GM21423 (cell line): ENCODE data around the gene TNNC1.

ENCODE experiments used
- ATAC-seq: cut with Tn5 transposase; IDR thresholded peaks from one replicate; pipeline ENCODE4 v1.9.1; 2021; ENCODE audit warnings: mild to moderate bottlenecking, moderate library complexity; ENCODE audit not compliant: unreplicated experiment

TNNC1 gene

DNA sequence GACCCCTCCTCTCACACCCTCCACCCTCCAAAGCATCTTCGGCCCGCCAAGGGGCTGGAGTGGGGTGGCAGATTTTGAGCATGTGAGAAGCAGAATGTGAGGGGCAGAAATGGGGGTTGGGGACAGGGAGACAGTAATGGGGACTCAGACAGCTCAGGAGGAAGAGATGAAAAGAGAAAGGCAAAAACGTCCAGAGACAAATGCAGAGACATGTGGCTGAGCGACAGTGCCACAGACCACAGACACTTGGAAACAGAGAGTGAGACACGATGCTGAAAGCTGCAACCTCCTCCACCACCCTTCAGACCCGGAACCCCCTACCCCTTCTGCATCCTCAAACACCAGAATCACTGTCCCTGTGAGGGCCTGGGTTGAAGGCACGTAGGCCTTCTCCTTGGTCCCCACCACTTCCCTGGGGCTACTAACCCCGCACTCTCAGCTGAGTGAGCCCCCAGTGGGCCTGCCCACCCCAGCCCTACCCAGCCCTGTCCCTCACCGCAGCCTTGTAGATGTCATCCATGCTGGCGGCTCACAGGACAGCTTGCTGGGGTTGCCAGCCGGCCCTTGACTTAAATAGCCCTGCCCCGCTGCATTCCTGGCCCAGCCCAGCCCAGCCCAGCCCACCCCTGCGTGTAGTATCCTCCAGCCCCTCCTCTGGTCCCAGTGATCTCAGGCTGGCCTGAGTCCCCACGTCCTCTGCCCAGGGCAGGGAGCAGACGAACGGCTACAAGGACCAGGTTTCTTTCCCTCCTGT is at the start of gene TNNC1:
Gene TNNC1, minus strand, starts transcription at position 546 of the 754 bp plus-strand sequence. Its CDS starts 26 bp downstream, at position 520.
- no peak for ATAC-seq

DNA sequence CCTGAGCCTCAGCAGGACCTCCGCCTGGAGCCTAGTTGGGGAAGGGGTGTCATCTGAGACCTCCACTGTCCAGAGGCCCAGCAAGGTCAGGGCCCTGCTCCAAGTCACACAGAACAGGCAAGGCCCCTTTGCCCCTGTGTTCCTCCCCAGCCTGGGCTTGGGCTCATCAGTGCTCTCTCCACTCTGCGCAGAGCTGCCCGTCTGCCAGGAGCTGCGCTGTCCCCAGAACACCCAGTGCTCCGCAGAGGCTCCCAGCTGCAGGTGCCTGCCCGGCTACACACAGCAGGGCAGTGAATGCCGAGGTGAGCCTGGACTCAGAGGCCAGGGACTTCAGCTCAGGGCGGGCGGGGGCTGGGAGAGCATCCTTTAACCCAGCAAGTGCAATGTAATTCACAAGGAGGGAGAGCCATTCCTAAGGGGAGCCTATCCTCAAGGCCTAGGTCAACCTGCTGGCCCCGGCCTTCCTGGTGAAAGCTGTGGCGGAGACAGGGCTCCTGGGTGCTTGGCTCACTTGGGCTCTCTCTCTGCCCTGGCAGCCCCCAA is 49.0 kb upstream of the TNNC1 start:
- no peak for ATAC-seq

DNA sequence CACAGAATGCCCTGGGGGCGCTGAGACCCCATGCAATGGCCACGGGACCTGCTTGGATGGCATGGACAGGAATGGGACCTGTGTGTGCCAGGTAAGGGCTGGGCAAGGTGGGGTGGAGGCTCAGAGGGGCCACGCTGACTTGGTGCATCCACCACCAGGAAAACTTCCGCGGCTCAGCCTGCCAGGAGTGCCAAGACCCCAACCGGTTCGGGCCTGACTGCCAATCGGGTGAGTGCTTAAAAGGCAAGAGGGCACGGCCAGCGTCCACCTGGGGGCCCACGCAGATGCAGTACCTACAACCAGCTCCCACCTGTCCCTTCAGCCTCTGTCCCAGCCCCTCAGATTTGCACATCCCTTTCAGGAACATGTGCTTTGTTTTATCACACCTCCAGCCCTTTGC is 48.2 kb upstream of the TNNC1 start:
- ATAC-seq, result no peak

DNA sequence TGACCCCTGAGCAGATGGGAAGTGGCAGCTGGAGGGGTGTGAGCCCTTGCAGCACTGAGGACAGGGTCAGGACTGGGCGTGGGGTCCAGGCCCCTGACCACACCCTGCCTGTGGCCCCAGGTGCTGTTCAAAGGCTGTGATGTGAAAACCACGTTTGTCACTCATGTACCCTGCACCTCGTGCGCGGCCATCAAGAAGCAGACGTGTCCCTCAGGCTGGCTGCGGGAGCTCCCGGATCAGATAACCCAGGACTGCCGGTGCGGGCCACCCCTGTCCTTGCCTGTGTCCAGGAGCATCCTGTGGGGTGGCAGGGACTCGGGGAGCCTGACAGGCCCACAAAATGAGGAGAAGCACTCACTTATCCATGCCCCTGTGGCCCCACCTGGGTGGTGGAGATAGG is 47.2 kb upstream of the TNNC1 start:
- no peak for ATAC-seq

DNA sequence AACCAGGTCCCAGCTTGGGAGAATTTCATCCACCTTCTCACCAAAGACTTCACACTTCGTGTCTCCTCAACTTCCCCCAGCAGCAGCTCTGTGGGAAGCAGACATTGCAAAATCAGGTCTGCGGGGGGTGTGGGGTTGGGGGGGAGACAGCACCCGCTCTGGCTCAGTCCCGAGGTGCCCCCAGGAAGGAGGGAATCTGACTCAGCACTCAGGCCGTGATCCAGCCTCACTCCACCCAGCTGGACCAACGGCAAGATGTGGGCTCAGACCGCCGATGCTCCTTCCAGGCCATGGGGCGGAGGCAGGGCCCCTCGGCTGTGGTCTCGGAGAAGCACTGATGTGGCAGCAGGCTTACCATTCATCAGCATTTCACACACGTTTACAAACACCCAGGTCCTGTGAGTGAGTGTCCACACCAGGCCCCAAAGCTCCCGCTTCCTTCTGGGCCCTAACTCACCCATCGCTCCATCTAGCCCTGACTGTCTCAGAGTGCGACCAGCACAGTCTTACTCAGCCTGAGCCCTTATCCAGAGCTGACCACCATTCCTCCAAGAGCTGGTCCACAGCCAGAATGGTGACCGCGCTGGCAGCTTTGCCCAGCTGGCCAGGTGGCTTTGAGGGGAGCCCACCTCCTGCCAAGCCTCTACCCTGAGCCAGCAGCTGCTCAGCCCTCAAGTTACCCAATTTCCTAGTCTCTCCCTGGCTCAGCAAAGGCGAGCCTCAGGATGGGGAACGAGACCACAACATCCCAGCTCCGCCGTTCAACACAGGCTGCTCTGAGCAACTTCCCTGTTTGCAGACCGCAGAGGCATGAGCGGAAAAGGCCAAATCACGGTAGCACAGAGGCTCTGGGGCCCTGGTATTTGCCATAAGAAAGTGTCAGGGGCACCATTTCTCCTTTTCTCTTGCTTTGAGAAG is 44.6 kb upstream of the TNNC1 start:
- ATAC-seq, result no peak

DNA sequence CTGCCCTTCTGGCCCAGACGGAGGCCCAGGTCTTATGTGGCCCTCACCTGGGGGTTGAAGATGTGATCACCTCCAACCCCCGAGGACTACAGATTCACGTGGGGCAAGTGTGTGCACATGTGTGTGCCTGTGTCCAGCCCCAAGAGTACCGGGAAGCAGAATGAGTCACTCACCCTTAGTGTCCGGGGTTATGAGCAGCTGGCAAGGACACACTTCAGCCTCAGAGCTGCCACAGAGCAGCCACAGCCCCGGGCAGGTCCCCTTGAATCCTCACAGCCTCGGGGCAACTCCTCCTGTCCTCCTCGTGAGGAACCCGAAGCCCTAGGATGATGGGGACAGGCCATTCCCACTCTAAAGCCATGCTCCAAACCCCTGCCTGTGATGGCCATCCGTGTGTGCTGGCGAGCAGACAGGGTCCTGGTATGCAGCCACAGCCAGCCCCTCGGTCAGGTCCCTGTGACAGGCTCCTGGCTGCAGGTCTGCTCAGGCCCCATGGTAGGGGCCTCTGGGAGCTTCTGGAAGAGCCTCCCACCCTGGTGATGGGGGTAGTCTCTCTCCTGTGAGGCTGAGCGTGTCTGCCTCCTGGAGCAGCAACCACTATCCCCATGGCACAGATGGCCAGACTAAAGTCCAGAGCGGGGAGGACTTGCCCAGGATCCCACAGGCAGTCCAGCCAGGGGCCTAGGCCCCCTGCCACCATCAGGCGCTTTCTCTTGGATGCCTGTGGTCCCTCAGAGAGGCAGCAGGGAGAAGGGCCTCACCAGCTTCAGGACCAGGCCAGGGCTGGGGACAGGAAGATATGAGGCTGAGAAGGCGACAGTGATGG is 42.1 kb upstream of the TNNC1 start:
- no peak for ATAC-seq

DNA sequence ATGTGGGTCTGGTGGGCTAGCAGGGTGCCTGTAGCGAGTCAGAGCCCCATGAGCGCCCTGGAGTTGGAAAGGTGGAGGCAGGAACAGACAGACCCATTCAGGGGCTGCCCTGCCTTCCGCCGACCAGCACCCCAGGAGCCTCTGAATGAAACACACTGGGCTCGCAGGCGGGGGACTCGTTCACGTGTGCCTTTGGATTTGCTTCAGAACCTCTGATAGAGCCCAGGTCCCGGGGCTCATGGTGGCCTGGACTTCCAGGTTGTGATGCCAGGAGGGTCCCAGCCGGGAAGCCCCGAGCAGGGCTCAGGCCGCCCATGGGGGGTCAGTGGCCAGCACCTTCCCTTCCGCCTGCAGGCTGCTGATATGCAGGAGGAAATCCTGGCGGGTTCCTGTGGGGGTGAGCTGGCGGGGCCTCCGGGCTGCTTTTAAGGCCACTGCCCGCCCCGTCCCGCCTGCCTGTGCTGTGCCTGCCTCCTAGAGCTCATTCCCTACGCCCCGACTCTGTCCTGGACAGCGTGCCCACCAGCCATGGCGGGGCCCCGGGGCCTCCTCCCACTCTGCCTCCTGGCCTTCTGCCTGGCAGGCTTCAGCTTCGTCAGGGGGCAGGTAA is 41.1 kb upstream of the TNNC1 start, which contains the start of gene STAB1:
Gene STAB1, plus strand, starts transcription at position 453 of the 610 bp plus-strand sequence. Its CDS starts 76 bp downstream, at position 529.
- ATAC-seq, result no peak

DNA sequence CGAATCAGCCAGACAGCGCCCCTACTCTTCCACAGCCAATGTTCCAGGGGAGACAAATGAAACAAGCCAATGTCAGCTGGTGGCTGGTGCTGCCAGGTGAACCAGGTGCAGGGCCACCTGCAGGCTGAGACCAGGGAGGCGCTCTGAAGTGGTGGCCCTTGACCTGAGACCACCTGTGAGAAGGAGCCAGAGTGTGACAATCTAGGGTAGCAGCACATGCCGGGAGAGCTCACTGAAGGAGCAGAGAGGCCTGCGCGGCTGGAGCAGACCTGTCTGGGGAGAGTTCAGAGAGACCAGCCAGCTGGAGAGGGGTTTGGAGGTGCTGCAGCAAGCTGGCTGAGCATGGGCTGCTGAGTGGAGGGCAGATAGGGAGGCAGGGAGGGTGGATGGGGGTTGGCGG is 40.6 kb upstream of the TNNC1 start:
- ATAC-seq, result no peak

DNA sequence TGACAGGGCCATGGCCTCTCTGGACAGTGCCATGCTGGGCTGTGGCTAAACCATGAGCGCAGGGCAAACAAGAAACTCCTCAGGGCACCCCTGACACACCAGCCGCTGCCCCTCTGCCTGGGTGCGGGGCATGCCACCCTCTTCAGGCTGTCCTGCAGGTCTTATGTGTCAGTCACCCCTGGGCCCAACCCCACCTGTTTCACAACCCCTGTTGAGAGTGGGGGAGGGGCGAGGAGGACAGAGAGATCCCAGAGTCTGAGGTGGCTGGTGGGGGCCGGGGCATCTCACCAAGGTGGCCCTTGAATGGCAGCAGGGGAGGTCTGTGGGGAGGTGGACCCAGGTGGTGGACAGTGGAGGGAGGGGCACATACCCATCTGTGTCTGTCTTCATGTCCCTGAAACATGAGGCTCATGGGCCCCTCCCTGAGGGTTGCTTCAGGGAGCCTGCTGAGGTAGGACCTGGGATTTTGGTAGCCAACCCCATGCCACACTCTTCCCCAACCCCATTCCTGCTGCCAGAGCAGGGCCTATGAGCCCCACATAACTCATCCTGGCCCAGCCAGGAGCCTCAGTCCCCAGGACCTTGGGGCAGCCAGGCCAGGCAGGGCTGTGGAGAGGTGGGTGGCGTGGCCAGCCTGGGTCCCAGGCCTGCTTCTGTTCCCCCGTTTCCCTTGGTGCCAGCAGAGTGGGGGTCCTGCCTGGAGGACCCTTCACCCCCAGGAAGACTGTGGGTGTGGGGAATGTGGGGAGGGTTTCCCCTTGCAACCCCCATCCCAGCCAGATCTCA is 39.6 kb upstream of the TNNC1 start:
- no peak for ATAC-seq

DNA sequence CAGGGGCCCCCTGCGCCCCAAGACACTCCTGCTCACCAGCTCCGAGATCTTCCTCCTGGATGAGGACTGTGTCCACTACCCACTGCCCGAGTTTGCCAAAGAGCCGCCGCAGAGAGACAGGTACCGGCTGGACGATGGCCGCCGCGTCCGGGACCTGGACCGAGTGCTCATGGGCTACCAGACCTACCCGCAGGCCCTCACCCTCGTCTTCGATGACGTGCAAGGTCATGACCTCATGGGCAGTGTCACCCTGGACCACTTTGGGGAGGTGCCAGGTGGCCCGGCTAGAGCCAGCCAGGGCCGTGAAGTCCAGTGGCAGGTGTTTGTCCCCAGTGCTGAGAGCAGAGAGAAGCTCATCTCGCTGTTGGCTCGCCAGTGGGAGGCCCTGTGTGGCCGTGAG is 38.2 kb upstream of the TNNC1 start:
- ATAC-seq, result no peak

DNA sequence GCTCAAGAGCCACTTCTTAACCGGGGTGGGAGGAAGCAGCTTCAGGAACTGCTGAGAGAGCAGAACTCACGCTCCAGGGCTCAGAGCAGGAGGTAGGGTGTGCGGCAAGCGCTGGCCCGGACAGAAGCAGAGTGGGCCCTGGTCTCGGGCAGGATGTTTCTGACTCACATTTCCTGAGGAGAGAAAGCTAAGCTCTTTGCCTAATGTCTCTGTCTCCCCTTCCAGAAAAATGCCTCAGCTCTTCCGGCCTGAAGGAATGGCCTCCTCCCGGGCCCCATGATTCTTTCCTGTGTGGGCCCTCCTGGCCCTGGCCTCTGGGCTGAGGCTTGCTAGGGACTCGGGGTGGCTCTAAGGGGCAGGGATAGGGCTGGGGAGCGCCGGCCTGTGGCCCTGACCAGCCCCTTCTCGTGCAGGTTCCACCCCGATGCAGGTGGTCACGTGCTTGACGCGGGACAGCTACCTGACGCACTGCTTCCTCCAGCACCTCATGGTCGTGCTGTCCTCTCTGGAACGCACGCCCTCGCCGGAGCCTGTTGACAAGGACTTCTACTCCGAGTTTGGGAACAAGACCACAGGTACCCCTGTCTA is 37.2 kb upstream of the TNNC1 start:
- ATAC-seq, result no peak

DNA sequence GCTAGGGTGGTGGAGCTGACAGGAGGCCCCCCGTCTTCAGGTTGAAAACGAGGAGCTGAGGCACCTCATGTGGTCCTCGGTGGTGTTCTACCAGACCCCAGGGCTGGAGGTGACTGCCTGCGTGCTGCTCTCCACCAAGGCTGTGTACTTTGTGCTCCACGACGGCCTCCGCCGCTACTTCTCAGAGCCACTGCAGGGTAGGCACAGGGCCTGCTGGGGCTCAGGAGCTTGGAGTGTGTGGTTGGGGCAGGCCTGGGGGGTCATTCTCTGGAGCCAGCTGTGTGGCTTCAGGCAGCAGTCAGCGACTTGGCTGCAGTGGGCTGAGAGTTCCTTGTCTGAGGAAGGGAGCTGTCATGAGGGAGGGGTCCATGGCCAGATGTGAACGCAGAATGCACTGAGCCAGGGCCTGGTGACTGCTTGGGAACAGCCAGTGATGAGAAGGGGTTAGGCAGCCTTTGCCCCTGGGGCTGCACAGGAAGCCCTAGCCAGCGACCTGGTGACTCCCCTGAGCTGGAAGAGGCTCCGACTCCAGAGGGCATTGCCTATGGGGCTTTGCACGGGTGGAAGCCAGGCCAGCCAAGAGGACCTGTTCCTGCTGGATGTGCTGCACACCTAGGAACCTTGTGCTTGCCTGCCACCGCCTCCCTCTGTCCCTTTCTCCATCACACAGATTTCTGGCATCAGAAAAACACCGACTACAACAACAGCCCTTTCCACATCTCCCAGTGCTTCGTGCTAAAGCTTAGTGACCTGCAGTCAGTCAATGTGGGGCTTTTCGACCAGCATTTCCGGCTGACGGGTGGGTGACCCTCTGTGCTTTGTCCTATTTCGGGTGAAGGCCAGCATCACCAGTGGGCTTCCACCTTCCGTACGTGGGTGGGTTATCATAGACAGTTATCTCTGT is 36.4 kb upstream of the TNNC1 start:
- ATAC-seq, result no peak

DNA sequence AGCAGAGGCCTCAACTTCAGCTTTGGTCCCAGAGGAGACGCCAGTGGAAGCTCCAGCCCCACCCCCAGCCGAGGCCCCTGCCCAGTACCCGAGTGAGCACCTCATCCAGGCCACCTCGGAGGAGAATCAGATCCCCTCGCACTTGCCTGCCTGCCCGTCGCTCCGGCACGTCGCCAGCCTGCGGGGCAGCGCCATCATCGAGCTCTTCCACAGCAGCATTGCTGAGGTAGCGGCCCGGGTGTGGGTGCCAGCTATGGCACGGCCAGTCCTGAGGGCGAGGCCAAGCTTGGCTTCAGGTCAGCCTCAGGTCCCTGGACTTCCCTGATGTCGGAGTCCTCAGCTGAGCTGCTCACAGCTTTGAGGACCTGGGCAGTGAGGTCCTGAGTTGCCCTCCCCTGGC is 35.6 kb upstream of the TNNC1 start:
- no peak for ATAC-seq

DNA sequence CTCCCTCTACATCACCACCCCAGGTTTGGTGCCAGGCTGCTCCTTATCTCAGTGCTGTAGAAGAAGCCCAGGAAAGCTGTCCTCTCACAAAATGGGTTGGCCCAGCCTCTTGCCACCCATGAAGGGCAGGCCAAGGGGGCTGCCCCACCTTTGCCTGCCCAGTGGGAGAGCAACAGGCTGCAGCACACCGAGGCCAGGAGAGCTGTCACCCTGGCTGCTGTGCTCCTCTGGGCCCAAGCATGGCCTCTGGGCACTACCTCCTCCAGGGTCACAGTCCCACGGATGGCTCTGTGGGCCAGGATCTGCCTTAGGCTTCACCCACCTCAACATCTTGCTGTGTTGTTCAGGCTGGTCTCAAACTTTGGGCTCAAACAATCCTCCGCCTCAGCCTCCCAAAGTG is 34.9 kb upstream of the TNNC1 start:
- ATAC-seq, result no peak

DNA sequence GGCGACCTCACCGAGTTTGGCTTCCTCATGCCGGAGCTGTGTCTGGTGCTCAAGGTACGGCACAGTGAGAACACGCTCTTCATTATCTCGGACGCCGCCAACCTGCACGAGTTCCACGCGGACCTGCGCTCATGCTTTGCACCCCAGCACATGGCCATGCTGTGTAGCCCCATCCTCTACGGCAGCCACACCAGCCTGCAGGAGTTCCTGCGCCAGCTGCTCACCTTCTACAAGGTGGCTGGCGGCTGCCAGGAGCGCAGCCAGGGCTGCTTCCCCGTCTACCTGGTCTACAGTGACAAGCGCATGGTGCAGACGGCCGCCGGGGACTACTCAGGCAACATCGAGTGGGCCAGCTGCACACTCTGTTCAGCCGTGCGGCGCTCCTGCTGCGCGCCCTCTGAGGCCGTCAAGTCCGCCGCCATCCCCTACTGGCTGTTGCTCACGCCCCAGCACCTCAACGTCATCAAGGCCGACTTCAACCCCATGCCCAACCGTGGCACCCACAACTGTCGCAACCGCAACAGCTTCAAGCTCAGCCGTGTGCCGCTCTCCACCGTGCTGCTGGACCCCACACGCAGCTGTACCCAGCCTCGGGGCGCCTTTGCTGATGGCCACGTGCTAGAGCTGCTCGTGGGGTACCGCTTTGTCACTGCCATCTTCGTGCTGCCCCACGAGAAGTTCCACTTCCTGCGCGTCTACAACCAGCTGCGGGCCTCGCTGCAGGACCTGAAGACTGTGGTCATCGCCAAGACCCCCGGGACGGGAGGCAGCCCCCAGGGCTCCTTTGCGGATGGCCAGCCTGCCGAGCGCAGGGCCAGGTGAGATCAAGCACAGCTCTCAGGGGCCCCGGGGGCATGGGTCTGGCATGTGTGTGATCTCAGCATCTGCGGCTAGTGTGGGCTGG is 34.2 kb upstream of the TNNC1 start:
- no peak for ATAC-seq

DNA sequence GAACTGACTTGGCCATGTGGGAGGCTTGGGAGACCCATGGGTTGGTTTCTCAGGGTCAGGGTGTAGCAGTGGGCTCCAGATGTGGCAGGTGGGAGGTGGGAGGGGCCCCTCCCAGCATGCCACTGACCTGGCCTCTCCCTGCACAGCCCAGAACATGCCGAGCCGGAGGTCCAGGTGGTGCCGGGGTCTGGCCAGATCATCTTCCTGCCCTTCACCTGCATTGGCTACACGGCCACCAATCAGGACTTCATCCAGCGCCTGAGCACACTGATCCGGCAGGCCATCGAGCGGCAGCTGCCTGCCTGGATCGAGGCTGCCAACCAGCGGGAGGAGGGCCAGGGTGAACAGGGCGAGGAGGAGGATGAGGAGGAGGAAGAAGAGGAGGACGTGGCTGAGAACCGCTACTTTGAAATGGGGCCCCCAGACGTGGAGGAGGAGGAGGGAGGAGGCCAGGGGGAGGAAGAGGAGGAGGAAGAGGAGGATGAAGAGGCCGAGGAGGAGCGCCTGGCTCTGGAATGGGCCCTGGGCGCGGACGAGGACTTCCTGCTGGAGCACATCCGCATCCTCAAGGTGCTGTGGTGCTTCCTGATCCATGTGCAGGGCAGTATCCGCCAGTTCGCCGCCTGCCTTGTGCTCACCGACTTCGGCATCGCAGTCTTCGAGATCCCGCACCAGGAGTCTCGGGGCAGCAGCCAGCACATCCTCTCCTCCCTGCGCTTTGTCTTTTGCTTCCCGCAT is 33.4 kb upstream of the TNNC1 start:
- no peak for ATAC-seq
